Measurements from ENCODE around the gene GNG7.
"Not testable (repeated sequence)": the region's sequence is repeated elsewhere in the genome, so short reads cannot be mapped to it uniquely, and the experiment has no call there.

Gene GNG7

DNA sequence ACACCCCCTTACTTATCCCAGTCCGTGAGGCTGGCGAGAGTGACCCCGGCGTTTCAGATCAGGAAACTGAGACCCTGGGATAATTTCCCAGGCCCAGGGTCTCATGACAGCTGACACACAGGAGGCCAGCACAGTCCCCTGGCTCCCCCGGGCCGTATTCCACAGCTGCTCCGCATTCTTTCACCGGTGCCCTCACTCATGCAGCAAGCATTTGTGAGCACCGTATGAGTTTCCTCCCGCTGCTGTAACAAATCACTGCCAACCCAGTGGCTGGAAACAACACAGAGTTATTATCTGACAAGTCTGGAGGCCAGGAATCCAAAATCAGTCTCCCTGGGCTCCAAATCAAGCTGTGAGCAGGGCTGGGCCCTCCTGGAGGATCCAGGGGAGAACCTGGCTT is 205.3 kb downstream of the GNG7 start:
- no peak for DNase-seq

DNA sequence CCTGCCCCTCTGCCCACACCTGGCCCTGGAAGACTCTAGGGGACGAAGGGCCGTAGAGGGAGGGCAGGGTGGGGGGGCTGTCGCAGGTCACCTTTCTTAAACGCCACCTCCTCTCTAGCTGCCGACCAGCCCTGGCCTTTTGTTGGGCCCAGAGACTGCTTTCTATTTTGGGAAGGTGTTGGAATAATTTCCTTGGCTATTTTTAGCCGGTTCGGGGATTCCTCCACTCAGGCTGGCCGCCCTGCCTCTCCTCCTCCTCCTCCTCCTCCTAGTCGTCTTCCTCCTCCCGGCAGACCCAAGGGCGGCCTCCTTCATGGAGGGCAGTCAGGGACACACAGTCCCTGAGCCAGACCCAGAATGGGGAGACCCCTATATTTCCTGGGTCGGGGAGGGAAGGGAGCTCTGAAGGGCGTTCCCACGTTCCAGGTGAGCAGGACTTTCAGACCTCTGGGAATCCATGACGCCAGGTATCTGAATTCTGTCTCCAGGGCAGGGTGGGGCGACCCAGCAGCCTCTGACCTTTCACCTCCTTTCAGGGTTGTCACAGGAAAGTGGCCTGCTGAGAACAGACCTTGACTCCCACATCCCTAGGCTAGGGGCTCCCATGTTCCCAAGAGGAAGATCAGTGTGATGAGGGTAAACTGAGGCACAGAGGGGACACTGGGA is 206.7 kb downstream of the GNG7 start:
- no peak for DNase-seq

GRCh38 chr19:2495130-2495641 is 207.3 kb downstream of the GNG7 start:
- peak; percentile 87 for DNase-seq

- DNase-seq: peak; percentile 86
Measured at GRCh38 chr19:2494447-2495129, 207.9 kb downstream of the GNG7 start.

DNA sequence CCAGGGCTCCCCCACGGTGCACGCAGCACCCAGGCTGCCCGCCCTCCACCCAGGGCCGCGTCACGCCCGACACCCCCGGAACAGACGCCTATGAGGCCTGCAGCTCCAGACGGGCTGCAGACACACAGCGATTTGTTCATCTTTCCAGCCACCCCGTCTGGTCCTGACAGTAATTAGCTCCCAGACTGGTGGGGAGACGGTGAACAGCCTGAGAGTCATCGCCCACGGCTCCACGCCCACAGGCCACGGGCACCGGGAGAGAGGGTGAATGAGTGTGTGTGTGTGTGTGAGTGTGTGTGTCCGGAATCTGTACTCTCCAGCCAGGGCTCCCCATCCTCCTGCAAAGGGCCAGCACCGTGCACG is 208.4 kb downstream of the GNG7 start:
- DNase-seq: peak; percentile 42

DNA sequence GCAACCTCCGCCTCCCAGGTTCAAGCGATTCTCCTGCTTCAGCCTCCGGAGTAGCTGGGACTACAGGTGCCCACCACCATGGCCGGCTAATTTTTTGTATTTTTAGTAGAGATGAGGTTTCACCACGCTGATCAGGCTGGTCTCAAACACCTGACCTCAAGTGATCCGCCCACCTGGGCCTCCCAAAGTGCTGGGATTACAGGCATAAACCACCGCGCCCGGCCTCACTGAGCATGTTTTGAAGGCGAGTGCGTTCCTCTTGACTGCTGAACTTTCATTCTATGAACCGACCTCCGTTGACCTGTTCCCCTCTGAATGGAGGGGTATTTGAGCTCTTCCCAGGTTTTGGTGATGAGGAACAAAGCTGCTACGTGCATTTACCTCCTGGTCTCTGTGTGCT is 209.0 kb downstream of the GNG7 start:
- not testable (repeated sequence) for DNase-seq

GRCh38 chr19:2492870-2493269 is 209.6 kb downstream of the GNG7 start:
- DNase-seq: no peak

GRCh38 chr19:2491130-2491801 is 211.2 kb downstream of the GNG7 start:
- peak; percentile 60 for DNase-seq

DNA sequence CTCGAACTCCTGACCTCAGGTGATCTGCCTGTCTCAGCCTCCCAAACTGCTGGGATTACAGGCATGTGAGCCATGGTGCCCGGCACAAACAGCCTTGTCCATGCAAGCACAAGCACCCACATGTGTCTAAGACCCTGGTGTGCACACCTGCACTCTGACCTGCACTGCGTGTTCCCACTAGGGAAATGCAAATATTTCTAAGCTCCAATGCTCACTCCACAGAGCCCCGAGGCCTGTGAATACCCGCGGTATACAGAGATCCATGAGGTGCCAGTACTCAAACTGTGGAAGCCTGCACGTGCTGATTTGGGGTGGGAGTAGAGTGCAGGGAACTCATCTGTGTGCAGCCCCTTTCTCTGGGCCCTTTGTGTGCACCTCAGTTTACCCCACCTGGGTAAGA is 211.8 kb downstream of the GNG7 start:
- DNase-seq: no peak

- DNase-seq: peak; percentile 78
Measured at GRCh38 chr19:2488942-2489731, 213.4 kb downstream of the GNG7 start.

GRCh38 chr19:2488405-2488941 is 214.0 kb downstream of the GNG7 start:
- DNase-seq: no peak

GRCh38 chr19:2487842-2488241 is 214.7 kb downstream of the GNG7 start:
- DNase-seq: no peak

DNA sequence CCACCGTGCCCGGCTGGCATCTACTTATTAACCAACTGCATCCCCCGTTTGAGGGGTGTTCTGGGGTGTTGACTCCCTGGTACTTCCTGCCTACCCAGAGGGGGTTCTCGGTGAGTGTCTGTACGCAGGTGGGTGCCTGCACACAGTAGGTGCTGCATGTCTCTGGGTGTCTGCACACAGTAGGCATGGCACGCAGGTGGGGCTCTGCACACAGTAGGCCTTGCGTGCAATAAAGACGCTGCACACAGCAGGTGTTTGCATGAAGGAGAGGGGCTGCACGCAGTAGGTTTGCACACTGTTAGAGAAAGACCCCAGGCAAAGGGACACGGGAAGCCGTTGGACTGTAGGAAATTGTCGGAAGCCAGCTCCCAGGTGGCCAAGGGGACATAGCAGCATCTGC is 215.4 kb downstream of the GNG7 start:
- no peak for DNase-seq

DNA sequence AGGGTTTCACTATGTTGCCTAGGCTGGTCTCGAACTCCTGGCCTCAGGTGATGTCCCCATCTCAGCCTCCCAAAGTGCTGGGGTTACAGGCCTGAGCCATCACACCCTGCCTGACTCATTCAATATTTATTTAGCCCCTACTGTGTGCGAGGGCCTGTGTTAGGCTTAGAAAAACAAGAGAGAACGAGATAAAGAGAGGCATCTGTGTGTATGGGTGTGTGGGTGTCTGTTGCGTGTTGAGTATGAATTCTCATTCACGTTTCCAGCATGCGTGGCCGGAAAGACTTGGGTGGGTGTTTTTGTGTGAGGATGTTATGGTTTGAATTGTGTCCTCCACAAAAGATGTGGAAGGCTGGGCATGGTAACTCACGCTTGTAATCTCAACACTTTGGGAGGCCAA is 217.1 kb downstream of the GNG7 start:
- DNase-seq: no peak

GRCh38 chr19:2484178-2484937 is 218.1 kb downstream of the GNG7 start:
- DNase-seq: no peak

- no peak for DNase-seq
Measured at GRCh38 chr19:2483484-2484151, 218.9 kb downstream of the GNG7 start.

- no peak for DNase-seq
Measured at GRCh38 chr19:2483084-2483483, 219.4 kb downstream of the GNG7 start.

- DNase-seq: no peak
Measured at GRCh38 chr19:2482354-2483038, 220.0 kb downstream of the GNG7 start.

DNA sequence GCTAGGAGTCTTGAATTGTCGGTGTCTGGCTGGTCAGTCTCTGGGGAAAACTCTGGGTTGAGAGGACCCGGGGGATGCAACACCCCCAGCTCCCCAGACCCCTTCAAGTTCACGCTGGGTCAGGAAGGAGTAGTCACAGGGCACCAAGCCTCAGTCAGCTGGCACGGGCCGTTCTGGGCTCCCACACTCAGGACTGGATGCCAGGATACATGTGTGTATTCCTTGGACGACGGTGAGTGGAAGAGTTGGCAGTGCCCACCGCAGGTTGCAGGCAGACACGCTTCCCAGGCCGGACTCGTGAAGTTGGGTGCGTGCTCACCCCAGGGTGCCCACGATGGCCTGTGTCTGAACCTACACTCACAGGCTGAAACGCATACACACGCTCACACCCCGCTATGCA is 221.0 kb downstream of the GNG7 start:
- DNase-seq: no peak

GRCh38 chr19:2479556-2480194 is 222.8 kb downstream of the GNG7 start:
- DNase-seq: no peak

Measured in right hindlimb (tissue), 1 donor.